ENCODE measurements around the gene IL1R1. TPM values are rescaled to one million over a fixed set of nuclear protein-coding genes. Genes with fewer than 3 reads are reported as not detected.
A peak's percentile ranks its signal among the peaks of the same experiment; 100 is the strongest.

Gene IL1R1
- polyA plus RNA-seq, 3 donors, result 26.6 to 41.7 (median 30.5) TPM

DNA sequence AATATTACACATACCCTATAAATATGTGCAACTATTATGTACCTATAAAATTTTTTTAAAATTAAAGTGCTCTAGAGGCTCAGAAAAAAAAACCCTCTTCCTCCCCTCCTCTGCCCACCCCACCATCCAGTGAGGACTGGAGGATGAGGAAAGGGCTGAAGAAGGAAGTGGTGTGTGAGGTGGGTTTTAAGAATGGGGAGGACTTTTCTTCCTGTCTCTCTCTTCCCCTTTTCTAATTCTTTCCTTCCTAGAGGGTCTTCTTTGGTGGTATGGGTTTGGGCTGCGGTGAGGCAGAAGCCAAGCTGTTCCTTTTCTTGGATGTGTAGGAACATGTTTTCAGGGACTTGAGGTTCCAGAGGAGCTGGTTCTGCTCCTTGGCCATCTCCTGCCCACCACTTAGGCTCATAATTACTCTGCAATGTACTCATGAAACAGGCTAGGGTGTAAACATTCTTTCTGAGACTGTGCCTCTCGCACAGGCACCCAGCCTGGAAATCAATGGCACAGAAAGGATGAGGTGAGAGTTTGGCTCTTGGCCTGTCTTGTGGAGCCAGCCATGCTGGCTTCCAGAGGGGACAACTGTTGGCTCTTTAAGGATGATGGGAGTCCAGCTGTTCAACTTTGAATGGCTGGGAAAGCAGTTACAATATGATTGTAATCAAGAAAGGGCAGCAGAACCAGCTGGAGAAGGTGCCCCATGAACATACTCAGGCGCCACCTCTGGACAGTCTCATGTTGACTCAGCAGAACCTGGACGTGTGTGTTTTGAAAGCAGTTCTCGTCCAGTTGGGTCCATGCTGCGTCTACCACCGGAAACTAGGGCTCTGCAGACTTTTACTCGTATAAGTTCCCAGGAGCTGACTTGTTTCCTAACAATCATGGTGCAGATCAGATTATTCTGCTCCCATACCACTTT, 82.5 kb downstream of the IL1R1 start:
- DNase-seq (ENCODE audit: extremely low read depth in 1 of 11, low read depth in 9 of 11, low spot score in 4 of 11), result no peak

DNA sequence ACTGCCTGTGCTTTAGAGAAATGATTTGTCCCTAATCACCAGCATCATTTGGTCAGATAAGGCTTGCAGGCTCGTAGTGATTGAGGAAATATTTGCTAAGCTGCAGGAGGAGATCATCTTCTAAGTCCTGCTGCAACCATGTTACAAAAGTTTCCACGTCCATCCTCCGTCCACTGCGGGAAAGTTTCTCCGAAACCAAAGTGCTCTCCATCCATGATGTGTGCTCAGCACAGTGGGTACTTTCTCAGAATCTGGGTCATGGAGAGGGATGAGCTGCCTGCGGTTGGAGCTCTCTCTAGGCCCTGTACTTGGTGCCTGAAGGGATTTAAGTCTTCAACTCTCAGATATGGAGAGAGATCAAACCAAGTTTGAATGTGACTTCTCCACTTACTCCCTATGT, 83.6 kb downstream of the IL1R1 start:
- DNase-seq (ENCODE audit: extremely low read depth in 1 of 11, low read depth in 9 of 11, low spot score in 4 of 11), result no peak

DNA sequence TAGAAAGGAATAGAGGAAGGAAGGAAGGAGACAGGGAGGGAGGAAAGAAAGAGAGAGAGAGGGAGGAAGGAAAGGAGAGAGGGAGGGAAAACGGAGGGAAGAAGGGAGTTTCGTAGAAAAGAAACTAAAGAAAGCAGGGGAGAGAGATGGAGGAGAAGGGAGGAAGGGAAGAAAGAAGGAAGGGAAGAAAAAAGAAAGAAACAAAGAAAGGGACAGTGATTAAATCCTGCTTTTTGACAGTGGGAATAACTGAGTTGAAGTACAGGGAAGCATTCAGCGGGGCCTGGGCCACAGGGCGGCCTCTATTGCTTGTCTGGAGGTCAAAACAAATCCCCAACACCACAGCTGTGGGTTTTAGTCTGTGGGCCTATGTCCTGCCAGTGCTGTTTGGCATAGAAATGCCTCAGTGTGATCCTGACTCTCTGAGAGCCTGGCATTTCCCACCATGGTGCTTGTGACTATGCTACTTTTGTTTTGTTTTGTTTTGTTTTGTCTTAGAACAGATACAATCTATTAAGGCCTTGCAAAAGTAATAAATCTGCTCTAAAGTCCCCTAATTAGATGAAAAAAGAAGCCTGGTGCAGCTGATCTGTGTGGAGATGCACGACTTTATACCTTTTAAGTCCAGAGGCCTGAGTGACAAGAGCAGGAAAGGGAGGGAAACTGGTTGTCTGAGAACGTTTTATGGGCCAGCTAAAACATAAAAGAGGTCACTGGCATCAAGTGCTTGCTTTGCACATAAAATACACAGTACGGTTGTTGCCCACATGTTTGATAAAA, 84.3 kb downstream of the IL1R1 start:
- peak in 7 of 11 donors; percentile 18 to 52 (median 27) for DNase-seq (ENCODE audit: extremely low read depth in 1 of 11, low read depth in 9 of 11, low spot score in 4 of 11)

DNA sequence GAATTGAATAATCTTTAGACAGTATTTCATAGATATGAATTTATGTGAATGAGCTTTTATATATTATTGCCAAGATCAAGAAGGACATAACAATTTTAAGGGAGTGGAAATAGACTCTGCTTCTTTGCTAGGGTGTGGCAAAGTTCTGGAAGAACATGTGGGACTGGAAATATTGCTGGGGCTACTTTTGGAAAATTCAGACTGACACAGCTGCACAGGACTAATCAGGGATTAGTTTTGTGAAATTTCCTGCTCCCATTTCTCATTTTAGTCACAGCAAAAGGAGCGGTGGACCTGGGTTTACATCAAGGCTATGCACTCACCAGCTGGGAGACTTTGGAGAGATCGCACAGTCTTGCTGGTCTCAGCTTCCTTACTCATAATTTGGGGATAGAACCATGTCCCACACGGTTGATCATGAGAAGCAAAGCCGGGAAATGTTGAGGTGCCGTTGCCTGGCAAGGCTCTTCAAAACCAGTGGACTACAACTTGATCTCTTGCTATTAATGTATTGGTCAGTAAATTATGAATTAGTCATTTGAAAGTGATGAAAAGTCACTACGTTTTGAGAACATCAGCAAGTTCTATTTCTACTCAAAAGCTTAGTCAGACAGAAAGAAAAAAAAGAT, 86.7 kb downstream of the IL1R1 start:
- no peak for DNase-seq (ENCODE audit: extremely low read depth in 1 of 11, low read depth in 9 of 11, low spot score in 4 of 11)

Other genes with a start within 250 kb of the IL1R1 start
- gene IL1R2, start 150.8 kb upstream of the IL1R1 start, polyA plus RNA-seq (ENCODE audit: insufficient read length in 3 of 3), result under 1 TPM; 0.27 to 0.36 (median 0.31) TPM
- 1 to 10 TPM; 1.1 to 2.0 (median 1.4) TPM for gene IL1RL2, start 44.3 kb downstream of the IL1R1 start, polyA plus RNA-seq (ENCODE audit: insufficient read length in 3 of 3)
- under 1 TPM; 0.11 to 1.00 (median 0.42) TPM for gene IL1RL1, start 168.8 kb downstream of the IL1R1 start, polyA plus RNA-seq (ENCODE audit: insufficient read length in 3 of 3)
- 1 to 10 TPM; 1.8 to 2.9 (median 2.2) TPM for gene IL18R1, start 213.1 kb downstream of the IL1R1 start, polyA plus RNA-seq (ENCODE audit: insufficient read length in 3 of 3)

Data from renal cortex interstitium (tissue), 11 donors.